Neutrophil (primary cell): Measurements from ENCODE around the gene LHX2.

Experiments
- H3K27ac ChIP-seq: fragments of 200-600 bp; sonication (generic); 2 replicates; pipeline ENCODE4 v1.5.1; 2016; ENCODE audit warnings: mild to moderate bottlenecking, moderate library complexity
- H3K27me3 ChIP-seq: fragments of 200-600 bp; sonication (generic); 2 replicates; pipeline ENCODE4 v1.6.0; 2016; ENCODE audit warnings: mild to moderate bottlenecking
- H3K36me3 ChIP-seq: fragments of 200-600 bp; sonication (generic); 2 replicates; pipeline ENCODE4 v1.5.1; 2017
- H3K4me1 ChIP-seq, 2 experiments: fragments of 200-600 bp in 1 of 2; sonication (generic) in 1 of 2; 1 replicate in 1 of 2; 2 replicates in 1 of 2; pipeline versions ENCODE4 v1.5.1 to v1.6.1; 2013 to 2016; ENCODE audit warnings: low read depth in 1 of 2, low read length in 1 of 2, mild to moderate bottlenecking in 1 of 2, moderate library complexity in 1 of 2; ENCODE audit not compliant: control insufficient read depth in 1 of 2, insufficient read depth in 1 of 2
- H3K4me3 ChIP-seq, 2 experiments: fragments of 200-600 bp in 1 of 2; sonication (generic) in 1 of 2; 1 replicate in 1 of 2; 2 replicates in 1 of 2; pipeline ENCODE4 v1.5.1; 2013 to 2016; ENCODE audit warnings: low read depth in 1 of 2, low read length in 1 of 2, mild to moderate bottlenecking in 1 of 2, moderate library complexity in 1 of 2
- H3K9me3 ChIP-seq: fragments of 200-600 bp; sonication (generic); 2 replicates; pipeline ENCODE4 v1.5.1; 2016
- CTCF ChIP-seq: fragments of 200-600 bp; sonication (generic); IDR thresholded peaks from 2 replicates; pipeline ENCODE4 v1.5.1; 2016; ENCODE audit warnings: antibody characterized with exemption

The LHX2 gene

DNA sequence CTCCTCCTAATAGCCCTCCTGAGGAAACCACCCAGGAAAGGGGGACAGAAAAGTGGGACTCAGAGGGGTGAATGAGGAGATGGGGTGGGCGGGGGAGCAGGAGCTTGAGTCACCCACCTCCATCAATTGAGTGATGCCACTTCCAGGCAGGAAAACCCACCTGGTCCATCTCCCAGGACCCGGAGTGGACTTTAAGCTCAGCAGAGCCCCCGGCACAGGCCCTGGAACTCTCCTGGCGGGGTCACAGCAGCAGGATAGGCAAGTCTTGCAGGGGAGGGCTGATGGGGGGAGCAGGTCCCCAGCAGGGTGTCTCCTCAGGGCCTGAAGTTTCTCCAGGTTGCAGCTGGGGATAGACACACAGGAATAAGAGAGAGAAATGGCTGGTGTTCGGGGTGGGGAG lies 40.8 kb downstream of the LHX2 start:
- Histone ChIP-seq H3K27ac (no peak overlapping the region), H3K9me3 (no peaks in the 10 kb centered on the region), H3K27me3 (peaks cover 96% of the 10 kb centered on the region), H3K4me1 (no peaks in the 10 kb centered on the region), H3K4me3 (no peak overlapping the region), H3K36me3 (no peaks in the 10 kb centered on the region)
- no peak for TF ChIP-seq CTCF

DNA sequence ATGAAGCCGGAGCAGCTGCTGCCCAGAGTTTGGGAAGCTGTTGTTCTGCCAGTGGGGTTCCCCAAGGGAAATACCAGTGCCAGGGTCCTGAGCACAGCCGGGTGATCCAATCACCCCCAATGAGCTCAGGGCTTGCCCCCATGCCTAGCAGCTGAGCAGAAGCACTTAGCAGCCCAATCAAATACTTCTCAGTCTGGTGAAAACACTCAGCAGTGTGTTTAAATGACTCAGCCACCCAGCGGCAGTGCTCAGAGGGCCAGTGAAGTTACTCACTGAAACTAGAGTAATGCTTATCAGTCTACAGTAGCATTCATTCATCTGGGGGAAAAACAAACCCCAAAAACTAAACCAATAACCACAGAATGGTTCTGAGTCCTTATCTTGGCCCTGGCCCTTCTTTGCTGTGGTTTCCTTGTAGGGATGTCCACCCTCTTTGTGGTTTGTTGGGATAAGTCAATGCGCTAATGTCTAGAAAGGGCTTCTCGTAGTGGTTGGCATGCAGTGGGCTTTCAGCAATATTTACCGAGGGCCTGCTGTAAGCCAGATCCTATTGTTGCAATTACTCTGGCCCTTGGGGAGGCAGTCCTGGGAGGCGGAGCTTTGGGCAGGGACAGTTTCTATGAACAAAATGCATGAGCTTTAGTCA lies 43.1 kb downstream of the LHX2 start:
- H3K27ac ChIP-seq = no peak overlapping the region
- no peaks in the 10 kb centered on the region for H3K4me1 ChIP-seq
- H3K9me3 ChIP-seq = no peaks in the 10 kb centered on the region
- no peak overlapping the region for H3K4me3 ChIP-seq
- peaks cover 97% of the 10 kb centered on the region for H3K27me3 ChIP-seq
- no peak for TF ChIP-seq CTCF
- no peaks in the 10 kb centered on the region for H3K36me3 ChIP-seq

DNA sequence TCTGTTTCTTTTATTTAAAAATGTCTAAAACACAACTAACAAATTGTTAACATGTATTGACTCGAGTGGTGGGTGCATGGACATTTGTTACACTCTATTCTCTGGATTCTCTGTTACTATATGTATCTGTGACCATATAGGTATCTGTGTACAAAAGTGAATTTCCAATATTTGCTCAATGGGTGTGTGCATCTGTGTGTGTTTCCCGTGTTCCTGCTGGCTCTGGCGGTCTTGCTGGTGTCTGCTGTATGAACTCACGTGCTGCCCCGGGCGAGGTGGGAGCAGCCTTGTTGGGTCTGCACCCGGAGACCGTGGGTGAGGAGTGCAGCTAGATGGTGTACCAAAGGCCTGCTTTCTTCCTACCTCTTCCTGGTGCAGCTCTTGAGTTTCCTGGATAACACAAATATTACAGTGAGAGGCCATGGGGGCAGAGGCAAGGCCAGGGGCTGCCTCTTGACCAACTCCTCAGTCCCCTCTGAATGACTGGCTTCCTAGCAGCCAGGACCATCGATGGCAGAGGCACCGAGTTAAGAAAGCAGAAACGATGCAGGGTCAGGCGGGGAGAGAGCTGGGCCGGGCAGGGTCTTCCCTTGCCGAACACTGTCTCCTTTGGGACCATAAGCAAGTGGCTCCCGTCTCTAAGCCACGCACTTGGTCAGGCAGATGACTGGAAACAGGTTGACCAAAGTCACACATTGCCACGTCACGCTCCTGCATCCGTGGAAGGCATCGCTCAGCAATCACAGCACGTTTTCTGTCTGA lies 49.5 kb downstream of the LHX2 start:
- Histone ChIP-seq H3K27ac (no peak overlapping the region), H3K9me3 (no peaks in the 10 kb centered on the region), H3K36me3 (no peaks in the 10 kb centered on the region), H3K4me3 (no peak overlapping the region), H3K4me1 (no peaks in the 10 kb centered on the region), H3K27me3 (peaks cover 82% of the 10 kb centered on the region)
- TF ChIP-seq CTCF = no peak

DNA sequence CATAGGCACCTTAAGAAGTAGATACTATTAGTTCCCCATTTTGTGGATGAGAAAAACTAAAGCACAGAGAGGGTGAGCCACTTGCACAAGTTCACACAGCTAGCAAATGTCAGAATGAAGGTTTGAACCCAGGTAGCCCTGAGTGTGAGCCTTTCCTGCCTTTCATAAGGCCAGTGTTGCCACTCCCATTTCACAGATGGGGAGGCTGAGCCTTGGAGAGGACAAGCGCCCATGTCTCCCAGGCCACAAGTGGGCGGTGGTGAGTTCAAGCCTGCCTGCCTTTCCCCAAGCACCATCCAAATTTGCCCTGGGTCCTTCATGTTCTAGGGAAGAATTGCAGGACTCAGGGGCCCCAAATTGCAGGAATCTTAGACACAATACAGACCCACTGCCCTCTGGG lies 50.6 kb downstream of the LHX2 start:
- no peak overlapping the region for H3K4me3 ChIP-seq
- no peaks in the 10 kb centered on the region for H3K36me3 ChIP-seq
- no peak overlapping the region for H3K27ac ChIP-seq
- H3K27me3 ChIP-seq = peaks cover 72% of the 10 kb centered on the region
- H3K9me3 ChIP-seq = no peaks in the 10 kb centered on the region
- TF ChIP-seq CTCF = no peak
- no peaks in the 10 kb centered on the region for H3K4me1 ChIP-seq

- no peak overlapping the region for H3K27ac ChIP-seq
- peaks cover 51% of the 10 kb centered on the region for H3K27me3 ChIP-seq
- TF ChIP-seq CTCF = no peak
- no peaks in the 10 kb centered on the region for H3K4me1 ChIP-seq
- H3K4me3 ChIP-seq = no peak overlapping the region
- H3K9me3 ChIP-seq = no peaks in the 10 kb centered on the region
- no peaks in the 10 kb centered on the region for H3K36me3 ChIP-seq
Observed at GRCh38 chr9:124066783-124067577, 55.4 kb downstream of the LHX2 start.
